ENCODE results near the gene HINT3.

- TF ChIP-seq CTCF (IDR thresholded peaks at IDR 0.05; ENCODE audit: insufficient read depth, low read length) (no peak), REST (IDR thresholded peaks at IDR 0.05; ENCODE audit: insufficient replicate concordance, low read depth) (no peak), POLR2AphosphoS5 (IDR thresholded peaks at IDR 0.05; ENCODE audit: low read depth) (no peak)
Observed at GRCh38 chr6:125991653-125992052, 35.1 kb downstream of the HINT3 start.
